ENCODE measurements around the gene SARS2.
"Not testable (repeated sequence)": the region's sequence is repeated elsewhere in the genome, so short reads cannot be mapped to it uniquely, and the experiment has no call there.

The SARS2 gene

GRCh38 chr19:38929929-38930775, at the start of gene SARS2:
SARS2 (minus strand) TSS chr19:38930763; CDS start chr19:38930736, 27 bp downstream.
- peak within 1 kb of the TSS; percentile 98 for H3K4me3 ChIP-seq (ENCODE audit: low read depth, low read length)
- peak; percentile 71 for DNase-seq (ENCODE audit: low read depth)

DNA sequence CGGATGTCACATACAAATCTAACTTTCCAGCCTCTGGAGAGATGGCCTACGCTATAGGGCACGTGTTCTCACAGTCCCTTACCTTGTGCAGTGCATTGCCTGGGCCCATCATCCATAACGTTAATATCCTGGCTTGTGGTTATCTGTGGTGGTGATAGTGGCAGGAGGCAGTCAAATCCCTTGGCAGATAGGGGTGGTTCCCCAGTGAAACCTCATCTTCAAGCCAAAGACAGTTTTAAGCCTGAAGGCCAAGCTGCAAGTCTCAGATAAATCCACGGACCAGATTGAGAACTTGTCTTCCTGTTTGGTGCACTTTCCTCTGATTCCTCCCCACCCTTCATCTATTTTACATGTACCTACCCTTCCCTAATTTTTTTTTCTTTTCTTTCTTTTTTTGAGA, 49.2 kb upstream of the SARS2 start:
- DNase-seq (ENCODE audit: low read depth), result no peak
- no peak overlapping the region for H3K4me3 ChIP-seq (ENCODE audit: low read depth, low read length)

- no peak for DNase-seq (ENCODE audit: low read depth)
- H3K4me3 ChIP-seq (ENCODE audit: low read depth, low read length), result no peak overlapping the region
Observed at GRCh38 chr19:38978326-38978689, 47.7 kb upstream of the SARS2 start.

GRCh38 chr19:38977445-38978325, 47.1 kb upstream of the SARS2 start:
- no peak overlapping the region for H3K4me3 ChIP-seq (ENCODE audit: low read depth, low read length)
- no peak for DNase-seq (ENCODE audit: low read depth)

DNA sequence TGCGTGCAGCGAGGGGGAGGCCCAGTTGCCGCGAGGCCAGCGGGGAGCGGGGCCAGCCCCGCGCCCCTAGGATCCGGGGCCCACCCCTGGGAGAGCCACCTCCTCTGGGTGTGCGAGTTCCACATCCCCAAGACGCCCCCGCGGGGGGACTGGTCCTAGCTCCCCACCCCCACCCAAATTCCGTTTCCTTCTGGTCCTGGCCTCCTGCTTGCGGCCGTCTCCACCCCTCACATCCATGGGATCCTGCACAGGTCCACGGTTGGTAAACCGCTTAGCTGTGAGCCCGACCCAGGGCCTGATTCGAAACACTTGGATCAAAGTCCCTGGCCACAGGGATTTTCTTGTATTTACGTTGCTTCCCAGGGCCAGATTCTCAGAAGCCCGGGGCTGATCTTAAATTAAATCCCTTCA, 45.3 kb upstream of the SARS2 start:
- no peak for DNase-seq (ENCODE audit: low read depth)
- peak overlapping the region; percentile 66 for H3K4me3 ChIP-seq (ENCODE audit: low read depth, low read length)

DNA sequence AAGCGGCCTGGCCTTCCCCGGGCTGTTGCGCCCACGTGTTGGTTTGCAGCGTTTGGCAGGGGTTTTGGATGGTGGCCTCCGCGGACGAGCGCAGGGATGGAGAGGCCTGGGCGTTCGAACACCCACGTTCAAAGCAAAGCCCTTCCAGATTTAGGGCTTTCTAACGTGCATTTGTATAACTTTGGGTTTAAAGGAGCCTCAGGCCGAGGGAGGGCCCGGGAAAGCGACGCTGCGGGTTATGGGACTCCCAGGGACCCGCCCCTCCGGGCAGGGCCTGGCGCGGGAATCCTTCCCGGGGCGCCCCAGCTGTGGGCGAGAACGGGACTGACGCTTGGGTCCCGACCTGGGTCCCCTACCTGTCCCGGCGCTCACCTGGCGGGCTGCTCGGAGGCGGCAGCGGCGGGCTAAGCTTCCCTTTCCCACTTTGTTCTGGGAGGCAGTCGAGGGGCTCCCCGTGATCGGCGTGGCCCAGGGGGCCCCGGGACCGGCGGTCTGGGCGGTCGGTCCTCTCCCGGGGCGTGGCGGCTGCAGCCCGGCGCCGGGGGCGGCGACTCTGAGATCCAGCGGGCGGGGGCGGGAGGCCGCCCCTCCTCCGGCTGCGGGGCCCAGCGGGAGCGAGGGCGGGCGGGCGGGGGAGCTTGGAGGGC, 44.8 kb upstream of the SARS2 start, which contains the start of gene FBXO17:
FBXO17 (minus strand) TSS at position 529 of the 647 bp plus-strand sequence. CDS start 25,423 bp downstream, outside the sequence.
- DNase-seq (ENCODE audit: low read depth), result no peak

DNA sequence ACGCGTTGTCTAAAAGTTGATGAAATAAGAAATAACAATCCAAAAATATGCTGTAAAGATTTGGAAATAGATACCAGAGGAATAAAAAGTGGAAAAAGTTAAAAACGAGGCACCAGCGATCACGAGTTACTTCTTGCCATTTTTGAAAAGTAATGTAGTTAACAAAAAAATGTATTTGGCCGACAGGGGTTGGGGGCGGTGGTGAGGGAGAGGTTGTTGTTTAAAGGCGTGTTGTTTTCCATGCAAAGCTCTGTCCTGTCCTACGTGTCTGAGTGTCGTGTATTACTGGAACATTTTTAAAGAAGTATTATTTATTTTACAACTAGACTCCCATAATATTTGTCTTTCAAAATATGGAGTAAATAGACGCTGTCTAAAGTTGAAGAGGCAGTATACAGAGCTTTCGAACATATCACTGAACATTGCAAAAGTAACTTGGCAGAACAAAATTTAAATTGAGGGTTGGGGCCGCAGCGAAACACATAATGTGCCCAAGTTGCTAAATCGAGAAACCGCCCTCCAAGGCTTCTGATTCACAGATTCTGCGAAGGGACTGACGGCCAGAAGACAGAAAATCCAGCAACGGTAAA, 44.2 kb upstream of the SARS2 start:
- H3K4me3 ChIP-seq (ENCODE audit: low read depth, low read length), result peak overlapping the region; percentile 66
- DNase-seq (ENCODE audit: low read depth), result no peak

More for the DNA sequence above, 44.8 kb upstream of the SARS2 start, which contains the start of gene FBXO17:
- peak within 1 kb of the TSS; percentile 66 for H3K4me3 ChIP-seq (ENCODE audit: low read depth, low read length)

- no peak for DNase-seq (ENCODE audit: low read depth)
Observed at GRCh38 chr19:38971672-38972071, 41.1 kb upstream of the SARS2 start.

DNA sequence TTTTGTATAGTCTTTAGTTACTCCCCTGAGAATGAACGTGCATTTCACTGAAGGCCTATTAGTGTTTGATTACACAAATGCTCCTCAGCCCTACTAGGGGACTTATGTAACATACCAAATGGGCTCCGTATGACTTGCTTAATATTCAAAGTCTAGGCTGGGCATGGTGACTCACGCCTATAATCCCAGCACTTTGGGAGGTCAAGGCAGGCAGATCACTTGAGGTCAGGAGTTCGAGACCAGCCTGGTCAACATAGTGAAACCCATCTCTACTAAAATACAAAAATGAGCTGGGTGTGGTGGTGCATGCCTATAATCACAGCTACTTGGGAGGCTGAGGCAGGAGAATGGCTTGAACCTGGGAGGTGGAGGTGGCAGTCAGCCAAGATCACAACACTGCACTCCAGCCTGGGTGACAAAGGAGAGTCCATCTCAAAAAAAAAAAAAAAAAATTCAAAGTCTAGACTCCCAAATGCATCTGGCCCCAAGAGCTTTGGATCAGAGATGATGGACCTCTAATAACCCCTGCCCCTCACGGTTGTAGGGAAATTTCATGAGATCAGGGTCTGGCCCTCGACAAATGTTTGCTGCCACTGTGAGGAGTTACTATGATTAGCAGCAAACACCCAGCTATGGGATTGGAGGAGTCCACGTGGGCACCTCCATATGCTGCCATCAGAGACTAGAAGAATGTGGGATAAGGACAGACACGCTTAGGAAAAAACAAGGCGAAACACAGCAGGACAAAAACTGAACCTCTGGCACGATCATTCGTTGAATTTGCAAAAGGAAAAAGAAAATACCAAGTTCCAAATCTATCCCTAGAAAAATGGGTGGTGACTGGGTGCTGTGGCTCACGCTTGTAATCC, 40.3 kb upstream of the SARS2 start:
- H3K4me3 ChIP-seq (ENCODE audit: low read depth, low read length), result no peak overlapping the region
- no peak for DNase-seq (ENCODE audit: low read depth)

More at GRCh38 chr19:38971672-38972071, 41.1 kb upstream of the SARS2 start:
- H3K4me3 ChIP-seq (ENCODE audit: low read depth, low read length), result no peak overlapping the region

DNA sequence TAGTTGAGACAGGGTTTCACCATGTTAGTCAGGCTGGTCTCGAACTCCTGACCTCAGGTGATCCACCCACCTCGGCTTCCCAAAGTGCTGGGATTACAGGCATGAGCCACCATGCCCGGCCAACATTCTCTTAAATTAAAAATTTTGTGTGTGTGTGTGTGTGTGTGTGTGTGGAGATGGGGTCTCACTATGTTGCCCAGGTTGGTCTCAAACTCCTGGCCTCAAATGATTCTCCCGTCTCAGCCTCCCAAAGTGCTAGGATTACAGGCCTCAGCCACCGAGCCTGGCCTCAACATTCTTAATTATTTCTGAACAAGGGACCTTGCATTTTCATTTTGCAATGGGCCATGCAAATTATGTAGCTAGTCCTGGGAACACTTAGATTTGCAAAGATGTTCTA, 35.6 kb upstream of the SARS2 start:
- not testable (repeated sequence) for DNase-seq (ENCODE audit: low read depth); H3K4me3 ChIP-seq (ENCODE audit: low read depth, low read length)

- no peak for DNase-seq (ENCODE audit: low read depth)
- H3K4me3 ChIP-seq (ENCODE audit: low read depth, low read length), result no peak overlapping the region
Observed at GRCh38 chr19:38964738-38965137, 34.2 kb upstream of the SARS2 start.

DNA sequence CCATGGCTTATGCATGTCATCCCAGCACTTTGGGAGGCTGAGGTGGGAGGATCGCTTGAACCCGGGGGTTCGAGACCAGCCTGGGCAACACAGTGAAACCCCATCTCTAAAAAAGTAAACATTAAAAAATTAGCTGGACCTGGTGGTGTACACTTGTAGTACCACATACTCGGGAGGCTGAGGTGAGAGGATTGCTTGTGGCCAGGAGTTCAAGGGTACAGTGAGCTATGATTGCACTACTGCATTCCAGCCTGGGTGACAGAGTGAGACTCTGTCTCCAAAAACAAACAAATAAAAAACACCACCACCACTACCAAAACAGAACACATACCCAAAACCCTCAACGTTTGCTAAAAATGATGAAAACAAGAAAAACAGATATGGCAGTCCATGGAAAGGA, 29.1 kb upstream of the SARS2 start:
- no peak for DNase-seq (ENCODE audit: low read depth)

DNA sequence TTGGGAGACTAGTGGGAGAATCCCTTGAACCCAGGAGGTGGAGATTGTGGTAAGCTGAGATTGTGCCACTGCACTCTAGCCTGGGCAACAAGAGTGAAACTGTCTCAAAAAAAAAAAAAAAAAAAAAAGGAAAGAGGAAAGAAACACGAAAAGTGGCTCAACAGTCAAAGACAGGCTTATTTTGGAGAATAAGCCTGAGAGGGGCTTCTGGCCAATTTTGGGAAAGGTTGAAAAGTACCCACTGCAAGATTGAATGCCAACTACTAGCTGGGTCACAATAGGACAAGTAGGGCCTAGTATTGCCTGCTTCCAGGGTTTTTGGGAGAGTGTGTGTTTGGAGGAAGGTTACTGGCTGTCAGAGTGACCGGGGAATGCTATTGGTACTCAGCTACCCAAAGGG, 27.7 kb upstream of the SARS2 start:
- DNase-seq (ENCODE audit: low read depth), result no peak

More for the DNA sequence above, 29.1 kb upstream of the SARS2 start:
- H3K4me3 ChIP-seq (ENCODE audit: low read depth, low read length), result no peak overlapping the region

GRCh38 chr19:38956264-38956663, 25.7 kb upstream of the SARS2 start:
- DNase-seq (ENCODE audit: low read depth), result no peak
- no peak overlapping the region for H3K4me3 ChIP-seq (ENCODE audit: low read depth, low read length)

More for the DNA sequence above, 27.7 kb upstream of the SARS2 start:
- H3K4me3 ChIP-seq (ENCODE audit: low read depth, low read length), result no peak overlapping the region

GRCh38 chr19:38953677-38954076, 23.1 kb upstream of the SARS2 start:
- no peak for DNase-seq (ENCODE audit: low read depth)
- no peak overlapping the region for H3K4me3 ChIP-seq (ENCODE audit: low read depth, low read length)

GRCh38 chr19:38952395-38953165, 22.0 kb upstream of the SARS2 start:
- no peak overlapping the region for H3K4me3 ChIP-seq (ENCODE audit: low read depth, low read length)
- no peak for DNase-seq (ENCODE audit: low read depth)

- DNase-seq (ENCODE audit: low read depth), result no peak
- H3K4me3 ChIP-seq (ENCODE audit: low read depth, low read length), result no peak overlapping the region
Observed at GRCh38 chr19:38951187-38951586, 20.6 kb upstream of the SARS2 start.

All from skeletal muscle cell (primary cell).